ENCODE data around the gene RALBP1.

The RALBP1 gene

DNA sequence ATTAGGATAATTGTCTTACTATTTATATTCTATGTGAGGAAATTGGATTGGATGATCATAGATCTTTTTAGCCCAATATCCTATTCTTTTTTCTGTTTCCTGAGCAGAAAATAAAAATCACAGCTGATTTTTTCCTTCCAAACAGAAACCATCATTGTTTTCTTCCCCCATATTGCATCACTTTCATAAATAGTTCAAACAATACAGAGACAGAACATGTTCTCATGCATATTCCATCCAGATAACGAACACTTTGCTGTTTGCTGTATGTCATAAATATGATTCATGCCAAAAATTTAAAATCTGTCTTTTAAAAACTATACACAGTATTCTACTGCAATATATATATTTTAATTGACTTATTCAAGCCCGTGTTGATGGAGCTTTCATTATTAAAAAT is 22.0 kb upstream of the RALBP1 start:
- TF ChIP-seq, protein P1, sequence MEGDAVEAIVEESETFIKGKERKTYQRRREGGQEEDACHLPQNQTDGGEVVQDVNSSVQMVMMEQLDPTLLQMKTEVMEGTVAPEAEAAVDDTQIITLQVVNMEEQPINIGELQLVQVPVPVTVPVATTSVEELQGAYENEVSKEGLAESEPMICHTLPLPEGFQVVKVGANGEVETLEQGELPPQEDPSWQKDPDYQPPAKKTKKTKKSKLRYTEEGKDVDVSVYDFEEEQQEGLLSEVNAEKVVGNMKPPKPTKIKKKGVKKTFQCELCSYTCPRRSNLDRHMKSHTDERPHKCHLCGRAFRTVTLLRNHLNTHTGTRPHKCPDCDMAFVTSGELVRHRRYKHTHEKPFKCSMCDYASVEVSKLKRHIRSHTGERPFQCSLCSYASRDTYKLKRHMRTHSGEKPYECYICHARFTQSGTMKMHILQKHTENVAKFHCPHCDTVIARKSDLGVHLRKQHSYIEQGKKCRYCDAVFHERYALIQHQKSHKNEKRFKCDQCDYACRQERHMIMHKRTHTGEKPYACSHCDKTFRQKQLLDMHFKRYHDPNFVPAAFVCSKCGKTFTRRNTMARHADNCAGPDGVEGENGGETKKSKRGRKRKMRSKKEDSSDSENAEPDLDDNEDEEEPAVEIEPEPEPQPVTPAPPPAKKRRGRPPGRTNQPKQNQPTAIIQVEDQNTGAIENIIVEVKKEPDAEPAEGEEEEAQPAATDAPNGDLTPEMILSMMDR (IDR thresholded peaks at IDR 0.05), result no peak

DNA sequence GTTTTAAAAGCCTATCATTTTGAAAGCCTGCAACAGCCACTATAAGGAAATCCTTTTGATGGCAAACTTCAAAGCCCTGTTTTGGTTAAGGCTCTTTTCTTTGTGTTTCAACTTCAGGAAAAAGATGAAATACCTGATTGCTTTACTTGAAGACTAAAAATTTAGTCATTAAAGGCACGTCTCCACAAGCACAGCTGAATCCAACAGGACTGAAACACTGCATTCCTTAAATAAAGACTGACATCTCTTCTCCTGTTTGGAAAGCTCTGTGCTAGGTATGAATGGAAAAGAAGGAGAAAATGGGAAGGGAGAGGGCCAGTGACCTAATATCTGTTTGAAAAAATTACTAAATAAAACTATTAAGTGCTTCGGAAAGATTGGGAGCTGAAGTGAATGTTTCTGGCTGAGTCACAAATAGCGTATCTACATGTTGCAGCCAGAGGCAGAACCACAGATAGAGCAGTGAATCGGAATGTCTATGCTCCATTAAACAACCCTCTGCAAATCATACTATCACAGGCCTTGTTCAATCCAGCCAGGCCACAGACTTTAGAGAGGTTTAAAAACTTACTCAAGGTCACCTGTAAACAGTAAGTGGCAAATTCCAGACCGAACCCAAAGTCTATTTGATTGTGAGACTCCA is 21.1 kb upstream of the RALBP1 start:
- no peaks in the 10 kb centered on the region for H3K27me3 ChIP-seq (ENCODE audit: control insufficient read depth, insufficient read depth, low read length)
- no peaks in the 10 kb centered on the region for H3K79me2 ChIP-seq
- no peak overlapping the region for H3K9ac ChIP-seq
- H3K27ac ChIP-seq, result no peak overlapping the region
- H3K4me2 ChIP-seq (ENCODE audit: low read length), result no peak overlapping the region
- H3K4me1 ChIP-seq, result no peaks in the 10 kb centered on the region
- TF ChIP-seq, protein P1 (IDR thresholded peaks at IDR 0.05), result no peak
- H3K4me3 ChIP-seq (ENCODE audit: low read depth, low read length), result no peak overlapping the region
- H3K9me3 ChIP-seq (ENCODE audit: control insufficient read depth, low read length), result no peaks in the 10 kb centered on the region
- no peaks in the 10 kb centered on the region for H3K36me3 ChIP-seq (ENCODE audit: control insufficient read depth, insufficient read depth, low read length)
- H2AFZ ChIP-seq, result peak overlapping the region; percentile 13

More for the DNA sequence above, 22.0 kb upstream of the RALBP1 start:
- H3K79me2 ChIP-seq, result no peaks in the 10 kb centered on the region
- no peak overlapping the region for H3K9ac ChIP-seq
- no peak overlapping the region for H3K4me2 ChIP-seq (ENCODE audit: low read length)
- no peaks in the 10 kb centered on the region for H3K27me3 ChIP-seq (ENCODE audit: control insufficient read depth, insufficient read depth, low read length)
- no peaks in the 10 kb centered on the region for H3K4me1 ChIP-seq
- no peak overlapping the region for H3K4me3 ChIP-seq (ENCODE audit: low read depth, low read length)
- no peak overlapping the region for H3K27ac ChIP-seq
- H3K36me3 ChIP-seq (ENCODE audit: control insufficient read depth, insufficient read depth, low read length), result no peaks in the 10 kb centered on the region
- no peak overlapping the region for H2AFZ ChIP-seq
- H3K9me3 ChIP-seq (ENCODE audit: control insufficient read depth, low read length), result no peaks in the 10 kb centered on the region

DNA sequence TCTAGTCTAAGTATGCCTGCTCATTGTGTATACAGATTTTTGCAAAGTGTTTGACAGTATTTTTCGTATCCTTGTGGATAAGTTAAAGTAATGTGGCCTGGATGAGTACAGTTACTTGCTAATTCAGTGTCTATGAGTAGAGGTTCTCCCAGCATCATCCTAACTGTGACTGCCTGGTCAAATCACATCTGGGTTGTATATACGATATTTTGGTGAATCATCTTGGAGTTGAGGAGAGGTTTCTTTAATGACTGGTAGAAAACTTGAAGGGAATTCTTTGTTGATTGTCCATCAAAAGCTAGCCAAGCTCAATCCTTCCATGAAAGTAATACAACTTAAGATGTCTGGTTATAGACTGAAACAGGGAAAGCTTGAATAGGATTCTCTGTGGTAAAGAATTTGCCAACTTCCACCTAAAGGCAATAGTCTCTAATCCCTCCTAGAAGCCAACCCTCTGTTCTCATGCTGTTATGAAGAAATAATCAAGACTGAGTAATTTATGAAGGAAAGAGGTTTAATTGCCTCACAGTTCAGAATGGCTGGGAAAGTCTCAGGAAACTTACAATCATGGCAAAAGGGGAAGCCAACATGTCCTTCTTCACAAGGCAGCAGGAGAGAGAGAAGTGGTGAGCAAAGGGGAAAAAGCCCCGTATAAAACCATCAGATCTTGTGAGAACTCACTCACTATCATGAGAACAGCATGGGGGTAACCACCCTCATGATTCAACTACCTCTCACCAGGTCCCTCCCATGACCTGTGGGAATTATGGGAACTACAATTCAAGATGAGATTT is 19.4 kb upstream of the RALBP1 start:
- Histone ChIP-seq H2AFZ (no peak overlapping the region), H3K36me3 (ENCODE audit: control insufficient read depth, insufficient read depth, low read length) (no peaks in the 10 kb centered on the region), H3K27me3 (ENCODE audit: control insufficient read depth, insufficient read depth, low read length) (no peaks in the 10 kb centered on the region), H3K27ac (no peak overlapping the region), H3K4me1 (no peaks in the 10 kb centered on the region), H3K9ac (no peak overlapping the region), H3K4me3 (ENCODE audit: low read depth, low read length) (no peak overlapping the region), H3K79me2 (no peaks in the 10 kb centered on the region), H3K9me3 (ENCODE audit: control insufficient read depth, low read length) (no peaks in the 10 kb centered on the region), H3K4me2 (ENCODE audit: low read length) (no peak overlapping the region)
- TF ChIP-seq, protein P1 (IDR thresholded peaks at IDR 0.05), result no peak

DNA sequence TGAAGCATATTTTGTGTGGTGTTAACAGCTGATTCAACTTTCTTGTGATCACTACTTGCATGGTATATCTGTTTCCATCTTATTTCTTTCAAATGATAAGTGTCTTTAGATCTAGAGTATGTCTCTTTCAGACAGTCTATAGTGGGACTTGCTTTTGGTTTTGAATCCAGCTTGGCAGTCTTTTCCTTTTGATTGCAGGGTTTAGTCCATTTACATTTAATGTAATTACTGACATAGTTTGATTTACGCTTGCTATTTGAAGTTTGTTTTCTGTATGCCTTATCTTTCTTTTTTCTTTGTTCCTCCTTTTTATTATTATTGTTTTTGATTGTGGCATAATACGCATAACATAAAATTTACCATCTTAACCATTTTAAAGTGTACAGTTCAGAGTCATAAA is 9.2 kb upstream of the RALBP1 start:
- Histone ChIP-seq H3K9me3 (ENCODE audit: control insufficient read depth, low read length) (no peaks in the 10 kb centered on the region), H3K27me3 (ENCODE audit: control insufficient read depth, insufficient read depth, low read length) (no peaks in the 10 kb centered on the region), H3K9ac (no peak overlapping the region), H3K4me1 (no peaks in the 10 kb centered on the region), H3K79me2 (no peaks in the 10 kb centered on the region), H2AFZ (no peak overlapping the region), H3K4me3 (ENCODE audit: low read depth, low read length) (no peak overlapping the region), H3K36me3 (ENCODE audit: control insufficient read depth, insufficient read depth, low read length) (no peaks in the 10 kb centered on the region), H3K27ac (no peak overlapping the region), H3K4me2 (ENCODE audit: low read length) (no peak overlapping the region)
- TF ChIP-seq, protein P1 (IDR thresholded peaks at IDR 0.05), result no peak

Measured in parathyroid adenoma (tissue), 2 donors.